CD4-positive, alpha-beta T cell (primary cell): ENCODE results near the gene NOS3. TPM values are rescaled to one million over a fixed set of nuclear protein-coding genes. Genes with fewer than 3 reads are reported as not detected.

Experiments
- ATAC-seq: fragments of 200-7000 bp; cut with Tn5 transposase; one replicate; pipeline ENCODE4 v1.10.0; 2022; ENCODE audit warnings: mild to moderate bottlenecking; ENCODE audit not compliant: poor library complexity
- CTCF ChIA-PET: fragments of 350-600 bp; sonication (Branson Sonifier 250); formaldehyde crosslinking; loops from one replicate; lab custom pipeline; 2021; ENCODE audit warnings: antibody characterized with exemption, inconsistent platforms; lab: Charles Lee
- POLR2A ChIA-PET: fragments of 350-600 bp; sonication (Branson Sonifier 250); formaldehyde crosslinking; loops from one replicate; lab custom pipeline; 2021; ENCODE audit warnings: antibody characterized with exemption, inconsistent platforms; lab: Charles Lee
- DNase-seq, 14 experiments: peaks; one replicate each; pipeline ENCODE4 v3.0.0-alpha.2; 2013 to 2020; ENCODE audit warnings: mixed read lengths in 2 of 14
- H3K27ac ChIP-seq, 2 donors: one replicate each; pipeline versions ENCODE4 v1.5.1 to v1.7.0; 2013; ENCODE audit warnings: low read length in 2 of 2, low read depth in 1 of 2, mild to moderate bottlenecking in 1 of 2
- H3K27me3 ChIP-seq, 2 experiments: 1 replicate in 1 of 2; 2 replicates in 1 of 2; pipeline versions ENCODE4 v1.6.1 to v1.7.0; 2013; ENCODE audit warnings: low read length in 2 of 2, control low read depth in 1 of 2, mild to moderate bottlenecking in 1 of 2, moderate library complexity in 1 of 2; ENCODE audit not compliant: insufficient read depth in 2 of 2, control insufficient read depth in 1 of 2
- H3K36me3 ChIP-seq: one replicate; pipeline ENCODE4 v1.6.1; 2013; ENCODE audit warnings: low read length, control low read depth; ENCODE audit not compliant: insufficient read depth
- H3K4me1 ChIP-seq: one replicate; pipeline ENCODE4 v1.6.1; 2013; ENCODE audit warnings: low read length, control low read depth; ENCODE audit not compliant: insufficient read depth
- H3K4me3 ChIP-seq: one replicate; pipeline ENCODE4 v1.5.1; 2013; ENCODE audit warnings: mild to moderate bottlenecking, low read length, moderate library complexity
- H3K9me3 ChIP-seq, 2 experiments: 1 replicate in 1 of 2; 2 replicates in 1 of 2; pipeline versions ENCODE4 v1.6.1 to v1.7.0; 2013; ENCODE audit warnings: low read length in 2 of 2, mild to moderate bottlenecking in 2 of 2, control low read depth in 1 of 2, moderate library complexity in 1 of 2; ENCODE audit not compliant: control insufficient read depth in 1 of 2, insufficient read depth in 1 of 2
- H3K27ac Mint-ChIP-seq: one replicate; pipeline ENCODE4 v1.8.0; 2020; ENCODE audit warnings: mixed read lengths
- H3K27me3 Mint-ChIP-seq: one replicate; pipeline ENCODE4 v1.8.0; 2021; ENCODE audit warnings: mixed read lengths
- H3K36me3 Mint-ChIP-seq: one replicate; pipeline ENCODE4 v1.8.0; 2021; ENCODE audit warnings: low read depth, mixed read lengths
- H3K4me1 Mint-ChIP-seq: one replicate; pipeline ENCODE4 v1.8.0; 2021; ENCODE audit warnings: low read depth, mixed read lengths
- H3K4me3 Mint-ChIP-seq: one replicate; pipeline ENCODE4 v1.8.0; 2020; ENCODE audit warnings: mild to moderate bottlenecking, mixed read lengths
- H3K9me3 Mint-ChIP-seq: one replicate; pipeline ENCODE4 v1.8.0; 2020; ENCODE audit warnings: mixed read lengths
- intact Hi-C, 2 experiments: fragments of 100-400 bp; cut with DNase I in 1 of 2; cut with micrococcal nuclease in 1 of 2; formaldehyde crosslinking; loops; one replicate each; pipeline versions ENCODE4 v1.15.1 to v1.9.0; 2023 to 2025; cut with DNase I, micrococcal nuclease
- total RNA-seq, 174 experiments: library from RNA in 2 of 174; stranded (reverse) in 2 of 174; gene quantifications; one replicate each; pipeline ENCODE4 v1.2.3 and lab custom pipeline; 2021 to 2026
- TF ChIP-seq, protein P1 (sequence below): fragments of 200-600 bp; IDR thresholded peaks from one replicate; pipeline ENCODE4 v1.8.0; 2022; ENCODE audit warnings: antibody characterized with exemption, mild to moderate bottlenecking

The NOS3 gene
- total RNA-seq, 2 experiments from 2014 or later: 3.9 to 7.1 TPM

DNA sequence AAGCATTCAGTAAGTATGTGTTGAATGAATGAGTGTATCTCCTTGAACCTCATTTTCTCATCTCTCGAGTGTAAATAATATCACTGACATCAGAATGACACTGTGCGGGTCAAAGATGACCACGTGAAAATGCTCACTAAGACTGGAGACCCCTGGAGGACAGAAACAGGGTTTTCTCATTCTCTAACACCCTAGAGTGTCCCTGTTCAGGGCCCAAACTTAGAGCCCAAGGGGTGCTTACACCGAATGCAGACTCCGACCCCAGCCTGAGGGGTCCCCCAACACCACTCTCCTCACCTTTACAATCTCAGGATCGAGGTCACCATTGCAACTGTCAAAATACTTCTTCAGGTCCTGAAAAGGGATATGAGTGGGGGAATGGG is 65.5 kb downstream of the NOS3 start:
- peaks cover 57% of the 10 kb centered on the region for H3K4me1 ChIP-seq
- TF ChIP-seq, protein P1, sequence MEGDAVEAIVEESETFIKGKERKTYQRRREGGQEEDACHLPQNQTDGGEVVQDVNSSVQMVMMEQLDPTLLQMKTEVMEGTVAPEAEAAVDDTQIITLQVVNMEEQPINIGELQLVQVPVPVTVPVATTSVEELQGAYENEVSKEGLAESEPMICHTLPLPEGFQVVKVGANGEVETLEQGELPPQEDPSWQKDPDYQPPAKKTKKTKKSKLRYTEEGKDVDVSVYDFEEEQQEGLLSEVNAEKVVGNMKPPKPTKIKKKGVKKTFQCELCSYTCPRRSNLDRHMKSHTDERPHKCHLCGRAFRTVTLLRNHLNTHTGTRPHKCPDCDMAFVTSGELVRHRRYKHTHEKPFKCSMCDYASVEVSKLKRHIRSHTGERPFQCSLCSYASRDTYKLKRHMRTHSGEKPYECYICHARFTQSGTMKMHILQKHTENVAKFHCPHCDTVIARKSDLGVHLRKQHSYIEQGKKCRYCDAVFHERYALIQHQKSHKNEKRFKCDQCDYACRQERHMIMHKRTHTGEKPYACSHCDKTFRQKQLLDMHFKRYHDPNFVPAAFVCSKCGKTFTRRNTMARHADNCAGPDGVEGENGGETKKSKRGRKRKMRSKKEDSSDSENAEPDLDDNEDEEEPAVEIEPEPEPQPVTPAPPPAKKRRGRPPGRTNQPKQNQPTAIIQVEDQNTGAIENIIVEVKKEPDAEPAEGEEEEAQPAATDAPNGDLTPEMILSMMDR: no peak
- no peak overlapping the region for H3K4me3 ChIP-seq
- DNase-seq (no peak), ATAC-seq (no peak)
- Mint-ChIP-seq H3K36me3 (peaks cover 5% of the 10 kb centered on the region), H3K27ac (no peak overlapping the region), H3K9me3 (no peaks in the 10 kb centered on the region), H3K27me3 (no peaks in the 10 kb centered on the region), H3K4me3 (peak overlapping the region; percentile 96), H3K4me1 (peaks cover 42% of the 10 kb centered on the region)
- no peaks in the 10 kb centered on the region for H3K36me3 ChIP-seq
- H3K27me3 ChIP-seq: no peaks in the 10 kb centered on the region
- intact Hi-C loops: loop anchor here (5.0 to 10.0 kb wide), 3 partner anchors 39 to 1341 kb away; partner anchors contain the start of gene ZNF467 (in 1 of the 2)
- ChIA-PET CTCF (no interaction called here), POLR2A (no interaction called here)
- H3K9me3 ChIP-seq: no peaks in the 10 kb centered on the region
- H3K27ac ChIP-seq: no peak overlapping the region

DNA sequence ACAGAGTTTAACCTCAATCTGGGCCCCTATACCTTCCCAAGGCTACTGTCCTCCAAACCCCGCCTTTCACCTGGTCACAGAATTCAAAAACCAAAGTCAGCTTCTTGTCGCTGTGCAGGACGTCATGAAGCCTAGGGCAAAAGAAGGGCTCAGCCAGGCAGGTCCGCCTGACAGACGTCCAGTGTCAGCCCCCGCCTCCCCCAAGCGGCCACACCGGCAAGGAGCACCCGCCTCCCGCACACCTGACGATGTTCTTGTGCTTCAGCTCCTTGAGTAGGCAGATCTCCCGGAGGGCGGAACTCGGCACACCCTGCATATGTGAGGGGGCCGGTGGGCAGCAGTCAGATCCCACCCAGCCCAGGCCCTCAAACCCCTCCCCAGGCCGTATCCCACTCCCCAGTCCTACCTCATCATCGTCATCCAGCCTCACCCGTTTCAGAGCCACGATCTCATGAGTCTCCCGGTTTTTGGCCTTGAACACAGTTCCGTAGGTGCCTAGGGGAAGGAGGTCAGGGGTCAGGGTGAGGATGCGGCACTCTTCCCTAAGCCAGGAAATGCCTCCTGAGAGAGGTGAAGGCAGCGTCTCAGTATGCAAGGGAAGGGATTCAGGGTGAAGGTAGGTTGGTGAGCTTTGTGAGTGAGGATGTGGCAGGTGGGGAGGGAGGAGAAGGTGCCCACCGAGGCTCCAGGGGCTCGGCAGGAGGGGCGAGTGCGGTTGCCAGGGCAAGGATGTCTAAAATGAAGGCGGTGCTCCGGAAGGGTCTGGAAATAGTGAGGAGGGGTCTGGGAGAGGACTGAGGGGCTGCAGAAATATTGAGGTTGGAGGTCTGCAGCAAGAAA is 66.1 kb downstream of the NOS3 start:
- Histone ChIP-seq H3K27ac (no peak overlapping the region), H3K4me1 (peaks cover 56% of the 10 kb centered on the region), H3K4me3 (peak overlapping the region; percentile 89), H3K36me3 (peaks cover 4% of the 10 kb centered on the region), H3K9me3 (no peaks in the 10 kb centered on the region), H3K27me3 (no peaks in the 10 kb centered on the region)
- ATAC-seq (no peak), DNase-seq (peak in 1 of 14 experiments; percentile 44)
- POLR2A ChIA-PET: interaction anchor here (1.5 to 2.8 kb wide), 4 partner anchors 24 to 43 kb away, joined by 5 to 17 read pairs (median 13); partner anchors contain the start of genes ABCB8, FASTK and TMUB1
- Mint-ChIP-seq H3K4me3 (peak overlapping the region; percentile 96), H3K27ac (no peak overlapping the region), H3K36me3 (peaks cover 5% of the 10 kb centered on the region), H3K27me3 (no peaks in the 10 kb centered on the region), H3K4me1 (peaks cover 48% of the 10 kb centered on the region), H3K9me3 (no peaks in the 10 kb centered on the region)
- intact Hi-C loops: loop anchor here (1.0 to 10.0 kb wide), 4 partner anchors 28 to 1342 kb away; partner anchors contain the start of gene ZNF467 (in 1 of the 2)
- CTCF ChIA-PET: no interaction called here
- TF ChIP-seq, protein P1: no peak

DNA sequence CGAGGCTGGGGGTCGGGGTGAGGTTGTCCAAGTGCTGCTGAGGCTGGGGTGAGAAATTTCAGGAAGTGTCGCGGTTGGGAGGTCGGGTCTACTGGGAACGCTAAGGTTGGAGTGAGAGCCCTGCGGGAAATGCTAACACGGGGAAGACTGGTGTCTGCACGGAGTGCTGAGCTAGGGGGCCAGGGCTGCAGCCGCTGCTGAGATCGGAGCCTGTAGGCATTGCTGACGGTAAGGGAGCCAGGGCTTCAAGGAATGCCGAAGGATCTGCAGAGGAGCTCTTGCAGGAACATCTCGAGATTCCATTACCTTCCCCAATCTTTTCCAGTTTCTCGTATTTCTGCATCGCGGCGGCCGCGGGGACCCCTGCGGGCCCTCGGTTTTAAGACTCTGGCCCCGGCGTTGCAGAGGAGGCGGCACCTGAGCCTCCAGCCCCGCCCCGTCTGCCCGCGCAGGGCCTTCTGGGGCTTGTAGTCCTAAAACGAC is 66.7 kb downstream of the NOS3 start, which contains the start of gene CDK5:
Gene CDK5 (minus strand): TSS at position 392 of the 483 bp plus-strand sequence. CDS start 49 bp downstream, at position 343.
- ChIA-PET CTCF (no interaction called here), POLR2A (interaction anchor here (1.1 to 2.8 kb wide), 5 partner anchors 23 to 44 kb away, joined by 3 to 17 read pairs (median 11); partner anchors contain the start of genes ABCB8, FASTK and TMUB1)
- H3K4me1 Mint-ChIP-seq: peaks cover 47% of the 10 kb centered on the region
- H3K36me3 ChIP-seq: peaks cover 7% of the 10 kb centered on the region
- H3K4me3 ChIP-seq: peak within 1 kb of the TSS; percentile 89
- TF ChIP-seq, protein P1: no peak
- H3K4me3 Mint-ChIP-seq: peak within 1 kb of the TSS; percentile 96
- no peaks in the 10 kb centered on the region for H3K9me3 ChIP-seq
- H3K36me3 Mint-ChIP-seq: peaks cover 5% of the 10 kb centered on the region
- no peaks in the 10 kb centered on the region for H3K9me3 Mint-ChIP-seq
- H3K4me1 ChIP-seq: peaks cover 53% of the 10 kb centered on the region
- intact Hi-C loops: loop anchor here (1.0 to 10.0 kb wide), 4 partner anchors 28 to 1343 kb away; partner anchors contain the start of gene ZNF467 (in 1 of the 2)
- H3K27ac Mint-ChIP-seq: peak within 1 kb of the TSS; percentile 91
- H3K27me3 ChIP-seq: no peaks in the 10 kb centered on the region
- H3K27me3 Mint-ChIP-seq: no peaks in the 10 kb centered on the region
- peak within 1 kb of the TSS; percentile 69 to 71 for H3K27ac ChIP-seq
- ATAC-seq (peak; percentile 3), DNase-seq (peak in 1 of 14 experiments; percentile 9)
